Measurements from ENCODE around the gene LIMK2. TPM values are rescaled to one million over a fixed set of nuclear protein-coding genes. Genes with fewer than 3 reads are reported as not detected.
"Not testable (repeated sequence)": the region's sequence is repeated elsewhere in the genome, so short reads cannot be mapped to it uniquely, and the experiment has no call there.

LIMK2 gene
- total RNA-seq, 1 donor from 2014 or later: 37.2 TPM

DNA sequence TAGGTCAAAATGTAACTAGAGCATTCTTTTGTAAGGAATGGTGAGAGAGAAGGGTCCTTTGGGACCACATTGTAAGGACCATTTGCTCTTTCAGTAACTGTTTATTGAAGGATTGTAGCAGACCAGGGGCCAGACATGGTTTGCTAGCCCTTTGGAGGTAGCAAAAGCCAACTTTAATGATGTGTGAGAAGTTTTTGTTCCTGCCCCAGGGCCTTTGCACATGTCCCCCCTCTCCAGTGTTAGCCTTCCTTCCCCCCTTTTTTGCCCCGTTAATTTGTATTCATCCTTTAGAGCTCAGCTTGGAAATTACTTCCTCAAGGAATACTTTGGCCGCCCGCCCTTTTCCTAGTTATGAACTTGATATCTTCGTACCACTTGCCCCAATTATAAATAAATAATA is 9.0 kb downstream of the LIMK2 start:
- H3K36me3 ChIP-seq (ENCODE audit: control insufficient read depth, insufficient read depth, low read length): no peaks in the 10 kb centered on the region
- DNase-seq (ENCODE audit: low read depth): no peak
- H3K4me3 ChIP-seq (ENCODE audit: low read depth, low read length): no peak overlapping the region
- no peaks in the 10 kb centered on the region for H3K27me3 ChIP-seq (ENCODE audit: control insufficient read depth, insufficient read depth, low read length)
- TF ChIP-seq, protein P1, sequence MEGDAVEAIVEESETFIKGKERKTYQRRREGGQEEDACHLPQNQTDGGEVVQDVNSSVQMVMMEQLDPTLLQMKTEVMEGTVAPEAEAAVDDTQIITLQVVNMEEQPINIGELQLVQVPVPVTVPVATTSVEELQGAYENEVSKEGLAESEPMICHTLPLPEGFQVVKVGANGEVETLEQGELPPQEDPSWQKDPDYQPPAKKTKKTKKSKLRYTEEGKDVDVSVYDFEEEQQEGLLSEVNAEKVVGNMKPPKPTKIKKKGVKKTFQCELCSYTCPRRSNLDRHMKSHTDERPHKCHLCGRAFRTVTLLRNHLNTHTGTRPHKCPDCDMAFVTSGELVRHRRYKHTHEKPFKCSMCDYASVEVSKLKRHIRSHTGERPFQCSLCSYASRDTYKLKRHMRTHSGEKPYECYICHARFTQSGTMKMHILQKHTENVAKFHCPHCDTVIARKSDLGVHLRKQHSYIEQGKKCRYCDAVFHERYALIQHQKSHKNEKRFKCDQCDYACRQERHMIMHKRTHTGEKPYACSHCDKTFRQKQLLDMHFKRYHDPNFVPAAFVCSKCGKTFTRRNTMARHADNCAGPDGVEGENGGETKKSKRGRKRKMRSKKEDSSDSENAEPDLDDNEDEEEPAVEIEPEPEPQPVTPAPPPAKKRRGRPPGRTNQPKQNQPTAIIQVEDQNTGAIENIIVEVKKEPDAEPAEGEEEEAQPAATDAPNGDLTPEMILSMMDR (IDR thresholded peaks at IDR 0.05; ENCODE audit: insufficient read depth, low read length, poor library complexity, severe bottlenecking): no peak

DNA sequence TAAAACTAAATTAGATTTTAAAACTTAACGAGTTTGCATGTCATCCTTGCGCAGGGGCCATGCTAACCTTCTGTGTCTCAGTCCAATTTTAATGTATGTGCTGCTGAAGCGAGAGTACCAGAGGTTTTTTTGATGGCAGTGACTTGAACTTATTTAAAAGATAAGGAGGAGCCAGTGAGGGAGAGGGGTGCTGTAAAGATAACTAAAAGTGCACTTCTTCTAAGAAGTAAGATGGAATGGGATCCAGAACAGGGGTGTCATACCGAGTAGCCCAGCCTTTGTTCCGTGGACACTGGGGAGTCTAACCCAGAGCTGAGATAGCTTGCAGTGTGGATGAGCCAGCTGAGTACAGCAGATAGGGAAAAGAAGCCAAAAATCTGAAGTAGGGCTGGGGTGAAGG is 10.6 kb downstream of the LIMK2 start:
- TF ChIP-seq, protein P1 (IDR thresholded peaks at IDR 0.05; ENCODE audit: insufficient read depth, low read length, poor library complexity, severe bottlenecking): no peak
- no peak overlapping the region for H3K4me3 ChIP-seq (ENCODE audit: low read depth, low read length)
- H3K27me3 ChIP-seq (ENCODE audit: control insufficient read depth, insufficient read depth, low read length): no peaks in the 10 kb centered on the region
- H3K36me3 ChIP-seq (ENCODE audit: control insufficient read depth, insufficient read depth, low read length): no peaks in the 10 kb centered on the region
- no peak for DNase-seq (ENCODE audit: low read depth)

DNA sequence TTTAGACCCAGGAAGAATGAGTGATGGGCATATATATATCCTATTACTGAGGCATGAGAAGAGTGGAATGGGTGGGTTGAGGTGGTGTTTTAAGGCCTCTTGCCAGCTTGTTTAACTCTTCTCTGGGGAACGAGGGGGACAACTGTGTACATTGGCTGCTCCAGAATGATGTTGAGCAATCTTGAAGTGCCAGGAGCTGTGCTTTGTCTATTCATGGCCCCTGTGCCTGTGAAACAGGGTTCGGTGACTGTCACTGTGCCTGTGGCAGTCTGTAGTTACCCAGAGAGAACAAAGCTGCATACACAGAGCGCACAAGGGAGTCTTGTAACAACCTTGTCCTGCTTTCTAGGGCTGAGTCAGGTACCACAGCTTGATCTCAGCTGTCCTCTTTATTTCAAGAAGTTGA is 11.7 kb downstream of the LIMK2 start:
- no peak overlapping the region for H3K4me3 ChIP-seq (ENCODE audit: low read depth, low read length)
- no peaks in the 10 kb centered on the region for H3K27me3 ChIP-seq (ENCODE audit: control insufficient read depth, insufficient read depth, low read length)
- TF ChIP-seq, protein P1 (IDR thresholded peaks at IDR 0.05; ENCODE audit: insufficient read depth, low read length, poor library complexity, severe bottlenecking): no peak
- H3K36me3 ChIP-seq (ENCODE audit: control insufficient read depth, insufficient read depth, low read length): no peaks in the 10 kb centered on the region
- DNase-seq (ENCODE audit: low read depth): no peak

DNA sequence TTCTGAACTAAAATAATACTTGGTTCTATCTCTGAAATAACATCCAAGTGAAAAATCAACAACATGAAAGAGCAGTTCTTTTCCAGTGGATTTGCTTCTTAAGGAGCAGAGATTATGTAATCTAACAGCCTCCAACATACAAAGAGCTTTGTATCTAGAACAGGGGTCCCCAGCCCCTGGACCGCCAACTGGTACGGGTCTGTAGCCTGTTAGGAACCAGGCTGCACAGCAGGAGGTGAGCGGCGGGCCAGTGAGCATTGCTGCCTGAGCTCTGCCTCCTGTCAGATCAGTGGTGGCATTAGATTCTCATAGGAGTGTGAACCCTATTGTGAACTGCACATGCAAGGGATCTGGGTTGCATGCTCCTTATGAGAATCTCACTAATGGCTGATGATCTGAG is 12.6 kb downstream of the LIMK2 start:
- not testable (repeated sequence) for H3K36me3 ChIP-seq (ENCODE audit: control insufficient read depth, insufficient read depth, low read length); H3K27me3 ChIP-seq (ENCODE audit: control insufficient read depth, insufficient read depth, low read length); DNase-seq (ENCODE audit: low read depth); H3K4me3 ChIP-seq (ENCODE audit: low read depth, low read length)

DNA sequence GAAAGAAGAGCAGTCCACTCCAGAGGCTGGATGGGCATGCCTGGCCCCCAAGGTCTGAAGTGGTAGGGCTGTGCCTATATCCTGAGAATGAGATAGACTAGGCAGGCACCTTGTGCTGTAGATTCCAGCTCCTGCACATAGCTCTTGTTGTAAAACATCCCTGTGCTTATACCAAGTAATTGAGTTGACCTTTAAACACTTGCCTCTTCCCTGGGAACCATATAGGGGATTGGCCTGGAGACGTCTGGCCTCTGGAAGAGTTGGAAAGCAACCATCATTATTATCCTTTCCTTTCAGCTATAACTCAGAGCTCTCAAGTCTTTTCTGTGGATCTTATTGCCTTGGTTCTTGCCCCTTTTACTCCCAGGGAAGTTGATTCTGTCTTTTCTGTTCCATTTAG is 15.1 kb downstream of the LIMK2 start:
- no peaks in the 10 kb centered on the region for H3K27me3 ChIP-seq (ENCODE audit: control insufficient read depth, insufficient read depth, low read length)
- TF ChIP-seq, protein P1 (IDR thresholded peaks at IDR 0.05; ENCODE audit: insufficient read depth, low read length, poor library complexity, severe bottlenecking): no peak

DNA sequence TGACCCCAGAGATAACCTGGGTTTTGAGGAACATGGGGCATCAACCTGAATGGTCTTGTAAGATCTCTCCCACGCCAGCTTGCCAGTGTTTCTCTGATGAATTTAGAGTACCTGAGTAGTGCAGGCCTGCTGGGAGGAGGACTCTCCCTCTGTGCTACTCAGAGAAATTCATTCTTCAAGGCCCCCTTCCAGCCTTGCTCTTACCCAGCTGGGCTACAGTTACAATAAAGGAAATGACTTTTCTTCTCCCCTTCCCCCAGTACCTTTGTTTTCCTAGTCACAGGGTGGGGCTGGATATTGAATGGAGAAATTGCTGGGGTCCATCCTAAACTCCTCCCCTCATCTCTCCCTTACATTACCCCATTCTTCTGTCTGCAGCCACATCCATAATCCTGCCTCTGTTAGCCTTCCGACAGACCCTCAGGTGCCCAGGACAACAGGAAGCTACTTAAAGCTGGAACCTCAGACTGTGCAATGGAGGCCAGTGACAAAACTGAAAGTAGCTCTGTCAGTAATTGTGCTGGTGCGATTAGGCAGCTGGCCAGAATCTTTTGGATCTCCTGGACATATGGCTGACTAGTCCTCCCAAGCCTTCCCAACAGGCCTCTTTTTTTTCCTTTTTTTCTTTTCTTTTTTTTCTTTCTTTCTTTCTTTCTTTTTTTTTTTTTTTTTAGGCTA is 17.4 kb downstream of the LIMK2 start:
- TF ChIP-seq, protein P1 (IDR thresholded peaks at IDR 0.05; ENCODE audit: insufficient read depth, low read length, poor library complexity, severe bottlenecking): no peak
- H3K4me3 ChIP-seq (ENCODE audit: low read depth, low read length): no peak overlapping the region
- H3K27me3 ChIP-seq (ENCODE audit: control insufficient read depth, insufficient read depth, low read length): no peaks in the 10 kb centered on the region
- H3K36me3 ChIP-seq (ENCODE audit: control insufficient read depth, insufficient read depth, low read length): no peaks in the 10 kb centered on the region
- no peak for DNase-seq (ENCODE audit: low read depth)

More for the DNA sequence above, 15.1 kb downstream of the LIMK2 start:
- no peak overlapping the region for H3K4me3 ChIP-seq (ENCODE audit: low read depth, low read length)
- H3K36me3 ChIP-seq (ENCODE audit: control insufficient read depth, insufficient read depth, low read length): no peaks in the 10 kb centered on the region
- DNase-seq (ENCODE audit: low read depth): no peak

Measured in kidney epithelial cell (primary cell).